Measurements from ENCODE around the gene MYT1. TPM values are rescaled to one million over a fixed set of nuclear protein-coding genes. Genes with fewer than 3 reads are reported as not detected.
A peak's percentile ranks its signal among the peaks of the same experiment; 100 is the strongest.

MYT1 gene
- total and polyA plus RNA-seq, 2 of the 8 experiments (the other 6 are each of a cell fraction or from before 2014, with no cell fraction given): 0.63 to 2.0 TPM

GRCh38 chr20:64145458-64146300, 18.6 kb upstream of the MYT1 start:
- peaks cover 19 to 21% of the 10 kb centered on the region in 2 experiments for H3K9me3 ChIP-seq (ENCODE audit: insufficient read depth in 2 of 2, low read depth in 1 of 2, low read length in 1 of 2)
- no peak overlapping the region for H3K14ac ChIP-seq (ENCODE audit: insufficient read length)
- no peaks in the 10 kb centered on the region for H3K27me3 ChIP-seq (replicated peaks in 1 of 4; ENCODE audit: control insufficient read depth in 3 of 4, extremely low read depth in 1 of 4, insufficient read depth in 3 of 4, low read length in 3 of 4)
- H3K79me2 ChIP-seq (ENCODE audit: control insufficient read depth in 1 of 2, insufficient read depth in 2 of 2, low read length in 2 of 2): no peaks in the 10 kb centered on the region
- no peak for FAIRE-seq
- no peaks in the 10 kb centered on the region; a peak in 1 of 8 replicates for H3K36me3 ChIP-seq (ENCODE audit: control insufficient read depth in 2 of 4, insufficient read depth in 4 of 4, low read length in 3 of 4)
- H3K4ac ChIP-seq (replicated peaks; ENCODE audit: insufficient read length, low read depth, low read length): no peak overlapping the region
- H3K4me2 ChIP-seq (ENCODE audit: insufficient read depth in 1 of 2, low read depth in 2 of 2, low read length in 2 of 2): no peak overlapping the region
- H2AFZ ChIP-seq (ENCODE audit: low read length): no peak overlapping the region
- 92% methylated on average over 17 of the region's 17 CpGs; no CpG with 5 or more reads in 1 of the 2 experiments for WGBS, 2 experiments (ENCODE audit: extremely low coverage in 1 of 2, insufficient coverage in 1 of 2, insufficient read length in 1 of 2, insufficient replicate concordance in 2 of 2, low coverage in 1 of 2, low lambda C conversion rate in 2 of 2, missing lambda C conversion rate in 1 of 2)
- H2BK12ac ChIP-seq (ENCODE audit: low read depth, low read length): no peak overlapping the region
- 0 out of 2 replicates have a peak overlapping the region, but pooled peaks have one; percentile 35 for H4K8ac ChIP-seq (ENCODE audit: extremely low read depth, insufficient read depth, low read length)
- no peak overlapping the region for H2BK5ac ChIP-seq (ENCODE audit: low read depth, low read length)
- CTCF ChIA-PET (ENCODE audit: partially characterized antibody): interaction anchor here (0.6 to 4.6 kb wide), 16 partner anchors 9 to 138 kb away, joined by 3 to 16 read pairs (median 5); no protein-coding TSS in a partner anchor
- DNase-seq (ENCODE audit: low read depth in 1 of 2, low spot score in 2 of 2): peak in 1 of 2 experiments; percentile 78
- H3K23me2 ChIP-seq (ENCODE audit: low read depth, low read length): no peaks in the 10 kb centered on the region
- POLR2A ChIA-PET (ENCODE audit: partially characterized antibody): no interaction called here
- peaks cover 0 to 8% (median 0%) of the 10 kb centered on the region in 4 experiments; a peak in 1 of 7 replicates for H3K4me1 ChIP-seq (replicated peaks in 1 of 4; ENCODE audit: control insufficient read depth in 3 of 4, insufficient read depth in 4 of 4, low read length in 3 of 4)
- no peak overlapping the region for H3K27ac ChIP-seq (ENCODE audit: low read depth, low read length)
- H3K9ac ChIP-seq (replicated peaks in 1 of 4; ENCODE audit: extremely low read depth in 1 of 4, low read depth in 3 of 4, low read length in 3 of 4): no peak overlapping the region
- no peak overlapping the region for H3K23ac ChIP-seq (ENCODE audit: insufficient read length)
- peaks cover 0 to 3% of the 10 kb centered on the region in 2 experiments for H4K20me1 ChIP-seq (replicated peaks in 1 of 2; ENCODE audit: control insufficient read depth in 1 of 2, insufficient read depth in 2 of 2, low read length in 2 of 2)
- no peak overlapping the region; the same call in 1 of the 2 replicates for H2BK20ac ChIP-seq (ENCODE audit: low read length)
- no peak overlapping the region for H4K91ac ChIP-seq (replicated peaks; ENCODE audit: insufficient read length, low read length)
- H2BK15ac ChIP-seq (ENCODE audit: low read length): no peak overlapping the region
- H2BK120ac ChIP-seq (replicated peaks; ENCODE audit: low read depth, low read length): no peak overlapping the region
- no peak overlapping the region for H3K56ac ChIP-seq (replicated peaks; ENCODE audit: insufficient read length, low read depth, low read length)
- H3K4me3 ChIP-seq (ENCODE audit: extremely low read depth in 1 of 4, insufficient read depth in 2 of 4, low read depth in 3 of 4, low read length in 4 of 4): no peak overlapping the region
- no peak overlapping the region for H4K5ac ChIP-seq (ENCODE audit: insufficient read length, low read depth, low read length)
- H3K79me1 ChIP-seq (ENCODE audit: low read depth, low read length): no peaks in the 10 kb centered on the region
- H2AK5ac ChIP-seq (ENCODE audit: low read depth, low read length): no peak overlapping the region
- H3K18ac ChIP-seq (ENCODE audit: extremely low read depth, low read length): no peak overlapping the region
- no peak for TF ChIP-seq TAF7 (optimal IDR thresholded peaks at IDR 0.05; ENCODE audit: borderline replicate concordance, low read depth, low read length)
- TF ChIP-seq SAP30 (IDR thresholded peaks at IDR 0.05; ENCODE audit: insufficient read depth, insufficient replicate concordance, low read length): no peak
- no peak for TF ChIP-seq NRF1 (IDR thresholded peaks at IDR 0.05; ENCODE audit: low read depth, low read length)
- no peak for TF ChIP-seq KDM5A (IDR thresholded peaks at IDR 0.05; ENCODE audit: low read length)
- TF ChIP-seq POLR2A (IDR thresholded peaks at IDR 0.05; ENCODE audit: control extremely low read depth in 1 of 2, low read depth in 2 of 2, low read length in 2 of 2): no peak
- no peak for TF ChIP-seq SIRT6 (IDR thresholded peaks at IDR 0.05; ENCODE audit: low read length)
- TF ChIP-seq CHD2 (IDR thresholded peaks at IDR 0.05; ENCODE audit: low read length): no peak
- TF ChIP-seq, protein P1, sequence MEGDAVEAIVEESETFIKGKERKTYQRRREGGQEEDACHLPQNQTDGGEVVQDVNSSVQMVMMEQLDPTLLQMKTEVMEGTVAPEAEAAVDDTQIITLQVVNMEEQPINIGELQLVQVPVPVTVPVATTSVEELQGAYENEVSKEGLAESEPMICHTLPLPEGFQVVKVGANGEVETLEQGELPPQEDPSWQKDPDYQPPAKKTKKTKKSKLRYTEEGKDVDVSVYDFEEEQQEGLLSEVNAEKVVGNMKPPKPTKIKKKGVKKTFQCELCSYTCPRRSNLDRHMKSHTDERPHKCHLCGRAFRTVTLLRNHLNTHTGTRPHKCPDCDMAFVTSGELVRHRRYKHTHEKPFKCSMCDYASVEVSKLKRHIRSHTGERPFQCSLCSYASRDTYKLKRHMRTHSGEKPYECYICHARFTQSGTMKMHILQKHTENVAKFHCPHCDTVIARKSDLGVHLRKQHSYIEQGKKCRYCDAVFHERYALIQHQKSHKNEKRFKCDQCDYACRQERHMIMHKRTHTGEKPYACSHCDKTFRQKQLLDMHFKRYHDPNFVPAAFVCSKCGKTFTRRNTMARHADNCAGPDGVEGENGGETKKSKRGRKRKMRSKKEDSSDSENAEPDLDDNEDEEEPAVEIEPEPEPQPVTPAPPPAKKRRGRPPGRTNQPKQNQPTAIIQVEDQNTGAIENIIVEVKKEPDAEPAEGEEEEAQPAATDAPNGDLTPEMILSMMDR (IDR thresholded peaks at IDR 0.05; ENCODE audit: control extremely low read depth in 1 of 3, insufficient read depth in 1 of 3, low read depth in 1 of 3, low read length in 3 of 3): peak; percentile 65 to 89 (median 85)
- TF ChIP-seq CBX8 (IDR thresholded peaks at IDR 0.05; ENCODE audit: borderline replicate concordance, low read depth, low read length): no peak
- no peak for TF ChIP-seq RFX5 (IDR thresholded peaks at IDR 0.05; ENCODE audit: borderline replicate concordance, low read depth, low read length)

Measured in H1 (cell line).